HG03520 (cell line): ENCODE measurements around the gene CBFA2T3.

ENCODE experiments used
- ATAC-seq: cut with Tn5 transposase; IDR thresholded peaks from one replicate; pipeline ENCODE4 v1.9.1; 2021; ENCODE audit warnings: mild to moderate bottlenecking, moderate library complexity; ENCODE audit not compliant: unreplicated experiment

Gene CBFA2T3

GRCh38 chr16:88826070-88826840 lies 150.8 kb downstream of the CBFA2T3 start:
- no peak for ATAC-seq

DNA sequence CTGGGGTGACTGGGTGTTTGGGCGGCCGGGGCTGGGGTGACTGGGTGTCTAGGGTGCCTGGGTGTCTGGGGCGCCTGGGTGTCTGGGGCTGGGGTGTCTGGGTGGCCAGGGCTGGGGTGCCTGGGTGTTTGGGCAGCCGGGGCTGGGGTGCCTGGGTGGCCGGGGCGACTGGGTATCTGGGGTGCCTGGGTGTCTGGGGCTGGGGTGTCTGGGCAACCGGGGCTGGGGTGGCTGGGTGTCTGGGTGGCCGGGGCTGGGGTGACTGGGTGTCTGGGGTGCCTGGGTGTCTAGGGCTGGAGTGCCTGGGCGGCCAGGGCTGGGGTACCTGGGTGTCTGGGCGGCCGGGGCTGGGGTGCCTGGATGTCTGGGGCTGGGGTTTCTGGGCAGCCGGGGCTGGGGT lies 151.9 kb downstream of the CBFA2T3 start:
- no peak for ATAC-seq
